ENCODE measurements around the gene AFG1L. TPM values are rescaled to one million over a fixed set of nuclear protein-coding genes. Genes with fewer than 3 reads are reported as not detected.

The AFG1L gene
- total and polyA plus RNA-seq, 2 experiments from 2014 or later = 9.4 to 9.7 TPM

DNA sequence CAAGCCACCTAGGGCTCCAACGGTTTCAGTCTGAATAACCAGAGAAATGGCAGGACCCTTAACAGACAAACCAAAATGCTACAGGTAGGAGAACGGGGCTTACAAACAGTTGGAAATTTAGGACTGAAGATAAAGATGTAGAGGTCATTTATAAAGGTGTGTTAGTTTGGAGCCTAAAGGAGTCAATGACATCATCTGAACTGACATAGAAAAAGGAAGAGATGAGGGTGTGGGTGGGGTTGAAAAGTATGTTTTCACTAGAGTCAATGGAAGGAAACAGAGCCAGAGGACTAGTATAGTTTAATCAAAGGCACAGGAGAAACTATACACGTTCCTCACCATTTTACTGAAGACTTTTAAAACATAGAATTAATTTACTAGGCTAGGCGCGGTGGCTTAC lies 194.8 kb downstream of the AFG1L start:
- TF ChIP-seq, protein P1, sequence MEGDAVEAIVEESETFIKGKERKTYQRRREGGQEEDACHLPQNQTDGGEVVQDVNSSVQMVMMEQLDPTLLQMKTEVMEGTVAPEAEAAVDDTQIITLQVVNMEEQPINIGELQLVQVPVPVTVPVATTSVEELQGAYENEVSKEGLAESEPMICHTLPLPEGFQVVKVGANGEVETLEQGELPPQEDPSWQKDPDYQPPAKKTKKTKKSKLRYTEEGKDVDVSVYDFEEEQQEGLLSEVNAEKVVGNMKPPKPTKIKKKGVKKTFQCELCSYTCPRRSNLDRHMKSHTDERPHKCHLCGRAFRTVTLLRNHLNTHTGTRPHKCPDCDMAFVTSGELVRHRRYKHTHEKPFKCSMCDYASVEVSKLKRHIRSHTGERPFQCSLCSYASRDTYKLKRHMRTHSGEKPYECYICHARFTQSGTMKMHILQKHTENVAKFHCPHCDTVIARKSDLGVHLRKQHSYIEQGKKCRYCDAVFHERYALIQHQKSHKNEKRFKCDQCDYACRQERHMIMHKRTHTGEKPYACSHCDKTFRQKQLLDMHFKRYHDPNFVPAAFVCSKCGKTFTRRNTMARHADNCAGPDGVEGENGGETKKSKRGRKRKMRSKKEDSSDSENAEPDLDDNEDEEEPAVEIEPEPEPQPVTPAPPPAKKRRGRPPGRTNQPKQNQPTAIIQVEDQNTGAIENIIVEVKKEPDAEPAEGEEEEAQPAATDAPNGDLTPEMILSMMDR (IDR thresholded peaks at IDR 0.05; ENCODE audit: poor library complexity) = no peak
- TF ChIP-seq EZH2 (IDR thresholded peaks at IDR 0.05; ENCODE audit: borderline replicate concordance) = no peak
- no peak for TF ChIP-seq EZH2phosphoT487 (IDR thresholded peaks at IDR 0.05; ENCODE audit: low read depth, severe bottlenecking, unreplicated experiment)
- Histone ChIP-seq H3K27me3 (no peaks in the 10 kb centered on the region), H2AFZ (no peak overlapping the region), H3K79me2 (no peaks in the 10 kb centered on the region), H3K4me3 (no peak overlapping the region), H3K9me3 (ENCODE audit: low read depth) (no peaks in the 10 kb centered on the region), H3K9me2 (replicated peaks; ENCODE audit: insufficient read depth) (no peaks in the 10 kb centered on the region), H3K4me2 (no peak overlapping the region), H3K4me1 (ENCODE audit: insufficient read depth) (no peaks in the 10 kb centered on the region), H4K20me1 (ENCODE audit: insufficient read depth, poor library complexity, severe bottlenecking) (no peaks in the 10 kb centered on the region), H3K27ac (no peak overlapping the region), H3K36me3 (replicated peaks; ENCODE audit: insufficient read depth, low read depth) (no peaks in the 10 kb centered on the region)
- DNase-seq (ENCODE audit: low spot score) = no peak
- WGBS (ENCODE audit: low lambda C conversion rate, missing lambda C conversion rate) = 93% methylated on average over 5 of the region's 5 CpGs

DNA sequence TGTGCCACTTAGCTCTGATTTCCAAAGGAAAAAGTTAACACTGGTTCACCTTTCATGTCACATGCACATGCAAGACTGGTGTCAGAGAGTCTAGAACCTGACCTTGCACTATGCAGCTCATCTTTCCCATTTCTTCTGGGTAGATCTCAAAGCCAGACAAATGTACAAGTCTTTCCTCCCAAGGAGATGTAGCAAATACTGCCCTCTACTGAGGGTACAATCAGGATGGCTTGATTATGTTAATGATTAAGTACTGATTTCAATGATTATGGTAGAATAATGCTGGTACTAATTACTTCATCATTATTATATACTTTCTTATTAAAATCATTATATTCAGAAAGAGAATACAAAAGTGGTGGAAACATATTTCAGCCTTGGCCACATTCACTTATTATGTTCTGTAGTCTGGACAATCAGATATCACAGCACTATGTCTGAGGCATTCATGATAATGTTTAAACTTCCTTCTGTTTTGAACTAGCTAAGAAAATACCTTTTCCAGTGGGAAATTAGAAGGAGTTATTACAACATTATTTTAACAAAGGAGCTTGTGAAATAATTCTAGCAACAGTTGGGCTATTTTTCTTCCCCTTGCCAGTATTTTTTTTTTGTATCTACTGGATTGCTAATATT lies 197.4 kb downstream of the AFG1L start:
- Histone ChIP-seq H2AFZ (no peak overlapping the region), H3K79me2 (no peaks in the 10 kb centered on the region), H3K36me3 (replicated peaks; ENCODE audit: insufficient read depth, low read depth) (no peaks in the 10 kb centered on the region), H4K20me1 (ENCODE audit: insufficient read depth, poor library complexity, severe bottlenecking) (no peaks in the 10 kb centered on the region), H3K4me2 (no peak overlapping the region), H3K27ac (no peak overlapping the region), H3K9me2 (replicated peaks; ENCODE audit: insufficient read depth) (no peaks in the 10 kb centered on the region), H3K9me3 (ENCODE audit: low read depth) (no peaks in the 10 kb centered on the region), H3K27me3 (no peaks in the 10 kb centered on the region), H3K4me1 (ENCODE audit: insufficient read depth) (no peaks in the 10 kb centered on the region), H3K4me3 (no peak overlapping the region)
- TF ChIP-seq, protein P1 (IDR thresholded peaks at IDR 0.05; ENCODE audit: poor library complexity) = peak; percentile 71
- TF ChIP-seq EZH2 (IDR thresholded peaks at IDR 0.05; ENCODE audit: borderline replicate concordance) (no peak), EZH2phosphoT487 (IDR thresholded peaks at IDR 0.05; ENCODE audit: low read depth, severe bottlenecking, unreplicated experiment) (no peak)
- DNase-seq (ENCODE audit: low spot score) = peak; percentile 63

DNA sequence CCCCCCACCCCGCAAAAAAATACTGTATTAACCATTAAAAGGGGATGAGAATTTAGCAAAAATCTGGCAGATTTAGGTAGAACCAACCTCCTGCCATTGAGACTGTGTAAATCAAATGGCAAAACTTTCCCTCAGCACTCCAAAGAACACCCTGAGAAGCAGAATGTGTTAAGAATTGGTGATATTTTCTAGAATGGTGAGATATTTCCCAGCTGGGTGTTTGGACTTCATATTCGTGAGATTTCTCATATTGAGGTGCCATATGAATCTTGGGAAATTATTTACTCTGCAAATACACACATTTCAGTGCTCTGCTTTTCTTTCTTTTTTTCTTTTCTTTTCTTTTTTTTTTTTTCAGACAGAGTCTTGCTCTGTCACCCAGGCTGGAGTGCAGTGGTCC lies 199.6 kb downstream of the AFG1L start:
- H4K20me1 ChIP-seq (ENCODE audit: insufficient read depth, poor library complexity, severe bottlenecking) = no peaks in the 10 kb centered on the region
- H3K27ac ChIP-seq = no peak overlapping the region
- no peak for DNase-seq (ENCODE audit: low spot score)
- H3K9me3 ChIP-seq (ENCODE audit: low read depth) = no peaks in the 10 kb centered on the region
- WGBS (ENCODE audit: low lambda C conversion rate, missing lambda C conversion rate) = 100% methylated on average over 2 of the region's 2 CpGs
- H3K9me2 ChIP-seq (replicated peaks; ENCODE audit: insufficient read depth) = no peaks in the 10 kb centered on the region
- TF ChIP-seq EZH2phosphoT487 (IDR thresholded peaks at IDR 0.05; ENCODE audit: low read depth, severe bottlenecking, unreplicated experiment) (no peak), EZH2 (IDR thresholded peaks at IDR 0.05; ENCODE audit: borderline replicate concordance) (no peak)
- TF ChIP-seq, protein P1 (IDR thresholded peaks at IDR 0.05; ENCODE audit: poor library complexity) = no peak
- no peaks in the 10 kb centered on the region for H3K79me2 ChIP-seq
- H3K36me3 ChIP-seq (replicated peaks; ENCODE audit: insufficient read depth, low read depth) = no peaks in the 10 kb centered on the region
- no peaks in the 10 kb centered on the region for H3K4me1 ChIP-seq (ENCODE audit: insufficient read depth)
- H3K4me2 ChIP-seq = no peak overlapping the region
- no peaks in the 10 kb centered on the region for H3K27me3 ChIP-seq
- H2AFZ ChIP-seq = no peak overlapping the region
- H3K4me3 ChIP-seq = no peak overlapping the region
